GM21786 (cell line): ENCODE data around the gene THAP4.

Experiments used
- ATAC-seq: cut with Tn5 transposase; IDR thresholded peaks from one replicate; pipeline ENCODE4 v1.9.1; 2021; ENCODE audit not compliant: unreplicated experiment

Gene THAP4, protein sequence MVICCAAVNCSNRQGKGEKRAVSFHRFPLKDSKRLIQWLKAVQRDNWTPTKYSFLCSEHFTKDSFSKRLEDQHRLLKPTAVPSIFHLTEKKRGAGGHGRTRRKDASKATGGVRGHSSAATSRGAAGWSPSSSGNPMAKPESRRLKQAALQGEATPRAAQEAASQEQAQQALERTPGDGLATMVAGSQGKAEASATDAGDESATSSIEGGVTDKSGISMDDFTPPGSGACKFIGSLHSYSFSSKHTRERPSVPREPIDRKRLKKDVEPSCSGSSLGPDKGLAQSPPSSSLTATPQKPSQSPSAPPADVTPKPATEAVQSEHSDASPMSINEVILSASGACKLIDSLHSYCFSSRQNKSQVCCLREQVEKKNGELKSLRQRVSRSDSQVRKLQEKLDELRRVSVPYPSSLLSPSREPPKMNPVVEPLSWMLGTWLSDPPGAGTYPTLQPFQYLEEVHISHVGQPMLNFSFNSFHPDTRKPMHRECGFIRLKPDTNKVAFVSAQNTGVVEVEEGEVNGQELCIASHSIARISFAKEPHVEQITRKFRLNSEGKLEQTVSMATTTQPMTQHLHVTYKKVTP

GRCh38 chr2:241637018-241637794 lies at the start of gene THAP4, which contains the start of gene ATG4B:
THAP4 (minus strand) TSS chr2:241637158; CDS start chr2:241637017, 141 bp downstream.
ATG4B (plus strand) TSS chr2:241637693; CDS start chr2:241637715, 22 bp downstream.
- ATAC-seq: peak; percentile 64

GRCh38 chr2:241686324-241686649 lies 49.3 kb upstream of the THAP4 start:
- ATAC-seq: peak; percentile 6

DNA sequence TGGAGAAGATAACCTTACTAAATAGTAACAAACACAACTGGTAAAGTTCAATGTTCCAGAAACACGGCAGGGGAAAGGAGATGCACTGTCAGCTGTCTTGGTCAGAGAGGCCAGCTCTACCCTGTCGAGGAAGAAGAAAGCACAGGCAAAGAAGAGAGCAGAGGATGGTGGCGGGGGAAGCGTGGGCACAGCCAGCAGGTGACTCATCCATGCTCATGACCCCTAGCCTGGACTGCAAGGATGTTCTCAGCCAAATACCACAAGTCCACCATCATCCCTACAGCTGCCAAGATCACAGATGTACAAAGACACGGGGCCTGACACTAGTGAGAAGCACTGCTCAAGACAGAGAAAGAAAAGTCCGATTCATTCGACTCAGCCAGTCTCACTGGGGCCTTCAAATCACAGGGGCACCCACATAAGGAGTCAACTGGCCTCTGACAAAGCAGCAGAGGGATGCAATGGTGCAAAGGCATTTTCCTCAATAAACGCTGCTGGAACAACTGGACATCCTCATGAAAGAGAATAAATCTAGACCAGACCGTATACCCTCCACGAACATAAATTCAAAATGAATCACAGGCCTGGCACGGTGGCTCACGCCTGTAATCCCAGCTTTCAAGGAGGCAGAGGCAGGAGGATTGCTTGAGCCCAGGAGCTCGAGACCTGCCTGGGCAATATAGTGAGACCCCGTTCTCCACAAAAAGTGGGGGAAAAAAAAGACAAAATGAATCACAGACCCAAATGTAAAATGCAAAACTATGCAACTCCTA lies 44.1 kb upstream of the THAP4 start:
- no peak for ATAC-seq

- no peak for ATAC-seq
These were observed 43.1 kb upstream of the THAP4 start for GRCh38 chr2:241680044-241680443.

DNA sequence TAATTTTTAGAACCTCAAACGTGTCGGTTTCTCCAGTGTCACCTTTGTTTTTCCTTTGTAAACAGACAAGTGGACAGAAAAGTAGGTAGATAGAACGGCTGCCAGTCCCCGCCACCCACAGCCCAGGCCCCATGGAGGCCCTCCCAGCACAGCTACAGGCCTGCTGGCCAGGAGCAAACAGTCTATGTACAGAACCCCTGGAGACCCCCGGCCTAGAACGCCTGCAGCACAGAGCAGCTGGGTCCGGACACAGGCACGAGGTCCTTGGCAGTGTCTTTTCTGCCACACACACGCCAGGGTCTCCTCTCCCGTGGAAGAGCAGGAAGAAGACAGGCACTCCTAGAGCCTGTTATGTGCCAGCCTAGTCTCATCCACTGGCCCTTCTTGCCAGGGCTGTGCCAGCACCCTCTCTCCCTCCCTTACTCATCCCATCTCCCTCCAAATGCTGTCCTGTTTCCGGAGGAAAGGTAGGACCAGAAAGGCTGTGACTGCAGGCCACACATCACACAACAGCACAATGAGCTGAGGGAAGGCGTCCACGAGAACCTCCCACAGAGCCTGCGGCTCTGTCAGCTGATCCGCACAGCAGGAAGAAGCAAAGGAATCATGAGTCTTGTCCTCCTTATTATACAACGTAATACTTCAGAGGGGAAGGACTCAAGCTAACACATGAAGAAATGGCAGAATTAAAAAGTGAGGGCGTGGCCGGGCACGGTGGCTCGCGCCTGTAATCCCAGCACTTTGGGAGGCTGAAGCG lies 42.0 kb upstream of the THAP4 start:
- no peak for ATAC-seq

GRCh38 chr2:241678307-241678706 lies 41.3 kb upstream of the THAP4 start:
- no peak for ATAC-seq

GRCh38 chr2:241677392-241677791 lies 40.4 kb upstream of the THAP4 start:
- ATAC-seq: no peak

DNA sequence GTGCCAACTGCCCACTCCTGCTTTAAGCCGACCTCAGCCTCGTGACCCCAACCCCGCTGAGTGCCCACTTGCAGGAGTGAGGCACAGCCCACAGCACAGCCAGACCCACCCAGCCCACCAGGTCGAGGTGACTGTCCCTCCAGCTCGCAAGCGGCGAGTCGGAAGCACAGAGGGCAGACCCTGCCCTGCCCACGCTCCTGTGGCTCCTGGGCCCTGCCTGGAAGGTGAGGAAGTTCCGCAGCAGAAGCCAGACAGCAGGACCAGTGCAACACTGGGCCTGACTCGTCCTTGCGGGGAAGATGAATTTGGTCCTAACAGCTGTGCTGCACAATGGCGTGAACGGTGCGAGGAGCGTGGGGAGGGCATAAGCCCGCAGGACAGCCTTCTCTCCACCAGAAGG lies 39.7 kb upstream of the THAP4 start:
- no peak for ATAC-seq

GRCh38 chr2:241675885-241676284 lies 38.9 kb upstream of the THAP4 start:
- ATAC-seq: no peak

DNA sequence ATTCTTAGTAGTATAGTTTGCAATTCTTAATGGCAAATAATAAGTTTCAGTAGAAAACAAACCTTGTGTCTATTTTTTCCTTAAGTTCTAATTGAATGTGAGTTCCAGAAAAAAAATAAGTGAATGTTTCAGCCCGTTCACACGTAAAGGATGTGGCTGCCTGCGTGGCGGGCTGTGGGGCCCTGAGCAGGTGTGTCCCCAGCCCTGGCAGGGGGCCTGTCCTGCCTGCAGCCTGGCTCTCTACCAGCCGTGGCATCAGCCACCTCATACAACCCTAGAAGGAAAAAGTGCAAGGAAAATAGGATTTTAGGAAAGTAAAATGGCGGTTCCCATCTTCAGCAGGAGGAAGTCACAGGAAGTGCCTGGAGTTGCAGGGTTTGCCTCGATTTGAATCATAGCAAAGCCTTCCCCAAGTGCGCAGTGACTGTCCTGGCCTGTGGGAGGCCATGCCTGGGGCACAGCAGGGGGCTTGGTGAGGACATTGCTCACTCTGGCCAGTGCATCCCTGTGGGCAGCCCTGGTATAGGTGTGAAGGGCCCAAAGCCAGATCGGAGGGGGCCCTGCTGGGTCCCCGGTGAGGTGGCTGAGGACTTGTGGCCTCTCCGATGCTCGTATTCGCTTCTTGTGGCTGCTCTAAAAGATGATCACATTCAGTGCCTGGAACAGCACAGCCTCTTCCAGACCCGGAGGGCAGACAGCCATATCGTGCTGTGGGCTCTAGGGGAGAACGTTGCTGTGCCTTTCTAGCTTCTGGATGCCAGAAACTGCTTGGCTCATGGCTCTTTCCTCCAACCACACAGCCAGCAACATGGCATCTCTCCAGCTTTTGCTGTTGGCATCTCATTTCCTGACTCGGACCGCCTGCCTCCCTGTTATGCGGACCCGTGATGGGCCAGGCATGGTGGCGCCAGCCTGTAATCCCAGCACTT lies 37.1 kb upstream of the THAP4 start:
- ATAC-seq: no peak

DNA sequence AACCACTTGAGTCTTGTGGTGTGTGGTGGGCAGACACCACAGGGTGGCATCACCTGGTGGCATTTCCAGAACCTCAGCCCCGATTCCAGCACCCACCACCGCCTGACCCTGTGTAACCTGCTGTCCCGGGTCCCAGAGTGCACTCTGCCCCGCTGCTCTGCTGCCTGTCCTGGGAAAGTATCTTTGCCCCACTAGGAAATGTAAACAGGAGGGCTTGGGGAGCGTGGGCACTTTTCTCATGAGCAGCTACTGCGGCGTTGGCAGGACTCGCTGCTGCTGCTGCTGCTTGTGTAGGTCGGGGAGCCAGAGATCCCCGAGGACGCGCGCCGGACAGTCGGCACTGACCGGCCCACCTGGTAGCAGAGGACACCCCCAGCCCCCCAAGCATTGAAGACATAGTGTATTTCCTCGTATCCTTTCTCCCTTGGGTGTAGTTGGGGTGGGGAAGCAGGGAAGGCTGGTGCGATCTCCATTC lies 36.3 kb upstream of the THAP4 start:
- ATAC-seq: no peak

DNA sequence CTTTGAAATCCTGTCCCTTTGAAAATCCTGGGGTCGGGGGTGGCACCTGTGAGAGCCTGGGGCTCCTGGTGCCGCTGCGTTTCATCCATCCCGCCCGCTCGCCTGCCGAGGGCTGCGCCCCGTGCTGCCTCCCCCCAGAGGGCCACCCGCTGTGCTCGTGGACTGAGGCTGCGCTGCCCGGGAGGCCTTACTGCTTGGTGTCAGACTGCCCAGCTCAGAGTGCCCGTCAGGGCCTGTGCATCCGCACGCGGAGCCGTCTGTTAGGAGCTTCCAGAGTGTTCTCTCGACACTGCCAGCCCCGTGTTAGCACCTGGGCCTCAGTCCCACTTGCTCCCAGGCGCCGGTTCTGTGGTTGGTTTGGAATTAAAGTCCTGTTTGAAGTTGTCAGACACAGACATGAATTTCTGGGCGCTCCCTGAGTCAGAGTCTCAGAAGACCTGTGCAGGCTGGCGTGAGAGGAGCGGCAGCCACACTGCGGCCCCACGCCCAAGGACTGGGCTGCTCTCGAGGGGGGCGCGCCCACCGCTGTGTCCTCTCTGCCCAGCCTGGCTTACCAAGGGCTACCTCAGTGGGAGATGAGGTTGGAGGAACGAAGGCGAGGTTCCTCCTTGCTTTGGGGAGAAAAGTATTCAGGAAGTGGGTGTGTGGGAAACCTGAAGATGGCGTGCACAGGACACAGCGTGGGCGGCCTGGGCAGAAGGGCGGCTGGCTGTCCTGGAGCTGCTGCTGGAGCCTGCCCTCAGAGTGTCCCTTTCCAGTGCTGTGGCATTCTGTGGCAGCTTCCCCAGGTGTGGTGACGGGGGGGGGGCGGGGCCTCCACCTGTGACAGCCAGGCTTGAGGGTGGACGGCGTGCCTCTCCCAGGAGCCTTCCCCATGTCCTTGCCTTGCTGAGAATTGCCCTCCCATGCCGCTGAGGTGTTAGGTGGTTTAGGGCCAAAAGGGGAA lies 35.6 kb upstream of the THAP4 start:
- ATAC-seq: no peak

DNA sequence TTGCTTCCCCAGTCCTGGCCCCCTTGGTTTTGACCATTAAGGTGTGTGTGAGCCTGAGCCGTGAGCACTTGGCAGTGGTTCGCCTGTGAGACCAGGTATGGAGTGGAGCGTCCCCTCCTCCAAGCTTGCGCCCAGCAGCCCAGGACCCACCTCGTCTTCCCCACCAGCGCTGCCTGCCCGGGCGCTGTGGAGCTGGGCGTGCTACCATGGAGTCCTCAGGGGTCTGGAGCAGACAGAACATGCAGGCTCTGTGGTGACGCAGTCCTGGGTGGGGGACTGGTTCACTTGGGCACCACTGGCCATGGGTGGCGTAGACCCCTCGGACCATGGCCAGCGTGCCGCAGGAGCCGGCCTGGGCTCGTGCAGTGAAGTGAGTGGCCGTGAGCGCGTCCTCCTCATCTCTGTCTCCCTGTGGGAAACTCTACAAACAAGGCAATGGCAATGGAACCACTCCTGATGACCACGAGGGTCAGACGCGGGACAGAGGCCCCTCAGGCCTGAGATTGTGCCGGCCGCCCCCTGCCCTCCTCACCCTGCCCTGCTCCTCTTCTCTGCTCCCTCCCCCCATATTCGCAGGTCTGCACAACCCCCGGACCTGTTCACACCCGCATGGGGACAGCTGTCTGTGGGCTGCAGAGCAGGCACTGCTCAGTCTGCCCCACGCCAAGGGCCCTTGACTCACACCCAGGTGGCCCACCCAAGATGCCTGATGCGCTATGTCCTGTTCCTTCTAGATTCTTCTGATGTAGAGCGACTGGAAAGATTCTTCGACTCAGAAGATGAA lies 34.7 kb upstream of the THAP4 start:
- no peak for ATAC-seq

GRCh38 chr2:241670333-241671110 lies 33.6 kb upstream of the THAP4 start:
- ATAC-seq: no peak

DNA sequence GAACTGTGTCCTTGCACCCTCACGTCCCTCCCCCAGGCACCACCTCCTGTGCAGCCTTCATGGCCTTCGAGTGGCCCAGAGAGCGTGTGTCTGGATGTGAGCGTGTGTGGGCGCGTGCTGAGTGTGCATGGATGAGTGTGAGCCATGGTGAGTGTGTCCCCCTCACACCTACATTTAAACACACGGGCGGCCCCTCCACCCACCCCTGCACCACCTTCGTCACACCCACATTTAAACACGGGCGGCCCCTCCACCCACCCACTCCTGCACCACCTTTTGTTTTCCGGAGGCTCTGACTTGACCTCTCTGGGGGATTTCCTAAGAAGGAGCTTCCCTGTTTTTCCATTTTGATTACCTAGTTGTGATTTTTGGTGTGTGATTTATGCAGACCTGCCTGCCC lies 31.9 kb upstream of the THAP4 start:
- no peak for ATAC-seq

- ATAC-seq: no peak
These were observed 31.4 kb upstream of the THAP4 start for GRCh38 chr2:241668354-241668753.
